Measurements from ENCODE around the gene LRRC9.

GRCh38 chr14:59919570-59920377, at the start of gene LRRC9:
- TF ChIP-seq CTCF (IDR thresholded peaks at IDR 0.05) (no peak), POLR2A (IDR thresholded peaks at IDR 0.05) (no peak)
